ENCODE results near the gene OR52E5.

OR52E5 gene

GRCh38 chr11:5851002-5851401, 42.0 kb upstream of the OR52E5 start:
- no peak overlapping the region for H2AFZ ChIP-seq (ENCODE audit: low read length)
- H3K27me3 ChIP-seq (ENCODE audit: insufficient read depth, low read length, poor library complexity, severe bottlenecking): no peaks in the 10 kb centered on the region
- no peaks in the 10 kb centered on the region for H3K79me2 ChIP-seq (ENCODE audit: insufficient read depth, low read length)
- no peaks in the 10 kb centered on the region for H3K36me3 ChIP-seq (ENCODE audit: insufficient read depth, low read length)
- H4K20me1 ChIP-seq (ENCODE audit: insufficient read depth, low read length, poor library complexity, severe bottlenecking): no peaks in the 10 kb centered on the region
- TF ChIP-seq, protein P1, sequence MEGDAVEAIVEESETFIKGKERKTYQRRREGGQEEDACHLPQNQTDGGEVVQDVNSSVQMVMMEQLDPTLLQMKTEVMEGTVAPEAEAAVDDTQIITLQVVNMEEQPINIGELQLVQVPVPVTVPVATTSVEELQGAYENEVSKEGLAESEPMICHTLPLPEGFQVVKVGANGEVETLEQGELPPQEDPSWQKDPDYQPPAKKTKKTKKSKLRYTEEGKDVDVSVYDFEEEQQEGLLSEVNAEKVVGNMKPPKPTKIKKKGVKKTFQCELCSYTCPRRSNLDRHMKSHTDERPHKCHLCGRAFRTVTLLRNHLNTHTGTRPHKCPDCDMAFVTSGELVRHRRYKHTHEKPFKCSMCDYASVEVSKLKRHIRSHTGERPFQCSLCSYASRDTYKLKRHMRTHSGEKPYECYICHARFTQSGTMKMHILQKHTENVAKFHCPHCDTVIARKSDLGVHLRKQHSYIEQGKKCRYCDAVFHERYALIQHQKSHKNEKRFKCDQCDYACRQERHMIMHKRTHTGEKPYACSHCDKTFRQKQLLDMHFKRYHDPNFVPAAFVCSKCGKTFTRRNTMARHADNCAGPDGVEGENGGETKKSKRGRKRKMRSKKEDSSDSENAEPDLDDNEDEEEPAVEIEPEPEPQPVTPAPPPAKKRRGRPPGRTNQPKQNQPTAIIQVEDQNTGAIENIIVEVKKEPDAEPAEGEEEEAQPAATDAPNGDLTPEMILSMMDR (conservative IDR thresholded peaks at IDR 0.05; ENCODE audit: low read length): no peak
- TF ChIP-seq EZH2phosphoT487 (IDR thresholded peaks at IDR 0.05; ENCODE audit: borderline replicate concordance): no peak
- no peaks in the 10 kb centered on the region for H3F3A ChIP-seq (ENCODE audit: low read depth)
- H3K4me2 ChIP-seq (ENCODE audit: low read depth, low read length, poor library complexity, severe bottlenecking): no peak overlapping the region
- H3K4me3 ChIP-seq (ENCODE audit: low read length, poor library complexity, severe bottlenecking): no peak overlapping the region
- H3K4me1 ChIP-seq (ENCODE audit: insufficient read depth, low read length, poor library complexity, severe bottlenecking): peaks cover 4% of the 10 kb centered on the region
- 0 out of 2 replicates have a peak, but pooled peaks cover 3% of the 10 kb centered on the region for H3K9me3 ChIP-seq (ENCODE audit: insufficient read depth, low read depth, low read length)
- no peak overlapping the region for H3K9ac ChIP-seq (ENCODE audit: low read depth, low read length, poor library complexity, severe bottlenecking)
- H3K9me2 ChIP-seq (replicated peaks; ENCODE audit: low read depth, low read length): no peaks in the 10 kb centered on the region

DNA sequence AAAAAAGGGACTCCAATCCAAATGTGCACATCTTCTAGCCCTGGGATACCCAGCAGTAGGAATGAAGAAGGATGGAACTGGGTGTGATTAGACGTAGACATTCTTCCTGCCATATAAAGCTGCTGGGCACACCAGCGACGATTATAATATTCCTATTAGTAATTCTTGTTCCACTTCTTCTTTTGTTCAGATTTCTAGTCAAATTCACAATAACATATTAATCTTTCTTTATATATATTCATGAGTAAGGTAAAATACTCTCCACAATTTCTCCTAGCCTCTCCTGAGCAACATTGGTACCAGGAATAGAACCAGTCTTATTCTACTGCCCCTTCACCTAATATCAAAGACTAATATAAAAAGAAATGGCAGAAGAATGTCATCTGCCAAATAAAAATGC, 35.4 kb upstream of the OR52E5 start, which contains the start of gene OR52E8:
TSS of gene OR52E8 (minus strand) at position 101 of the 400 bp plus-strand sequence. CDS start at position 101, 0 bp downstream.
- Histone ChIP-seq H3K79me2 (ENCODE audit: insufficient read depth, low read length) (no peaks in the 10 kb centered on the region), H3K4me1 (ENCODE audit: insufficient read depth, low read length, poor library complexity, severe bottlenecking) (no peaks in the 10 kb centered on the region), H3K9me2 (replicated peaks; ENCODE audit: low read depth, low read length) (no peaks in the 10 kb centered on the region), H4K20me1 (ENCODE audit: insufficient read depth, low read length, poor library complexity, severe bottlenecking) (no peaks in the 10 kb centered on the region), H3K9ac (ENCODE audit: low read depth, low read length, poor library complexity, severe bottlenecking) (no peak within 1 kb of the TSS), H3K27me3 (ENCODE audit: insufficient read depth, low read length, poor library complexity, severe bottlenecking) (no peaks in the 10 kb centered on the region), H3F3A (ENCODE audit: low read depth) (no peaks in the 10 kb centered on the region), H3K9me3 (ENCODE audit: insufficient read depth, low read depth, low read length) (0 out of 2 replicates have a peak, but pooled peaks cover 3% of the 10 kb centered on the region), H3K4me3 (ENCODE audit: low read length, poor library complexity, severe bottlenecking) (no peak within 1 kb of the TSS), H3K36me3 (ENCODE audit: insufficient read depth, low read length) (no peaks in the 10 kb centered on the region), H3K4me2 (ENCODE audit: low read depth, low read length, poor library complexity, severe bottlenecking) (no peak within 1 kb of the TSS), H2AFZ (ENCODE audit: low read length) (no peak within 1 kb of the TSS)
- no peak for TF ChIP-seq EZH2phosphoT487 (IDR thresholded peaks at IDR 0.05; ENCODE audit: borderline replicate concordance)
- TF ChIP-seq, protein P1 (conservative IDR thresholded peaks at IDR 0.05; ENCODE audit: low read length): no peak

DNA sequence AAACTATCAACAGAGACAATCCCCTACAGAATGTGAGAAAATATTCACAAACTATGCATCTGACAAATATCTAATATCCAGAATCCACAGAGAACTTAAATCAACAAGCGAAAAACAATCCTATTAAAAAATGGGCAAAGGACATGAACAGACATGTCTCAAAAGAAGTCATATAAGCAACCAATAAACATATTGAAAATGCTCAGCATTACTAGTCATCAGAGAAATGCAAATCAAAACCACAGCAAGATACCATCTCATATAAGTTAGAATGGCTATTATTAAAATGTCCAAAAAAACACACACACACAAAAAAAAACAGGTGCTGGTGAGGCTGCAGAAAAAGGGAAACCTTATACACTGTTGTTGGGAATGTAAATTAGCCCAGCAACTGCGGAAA, 27.2 kb upstream of the OR52E5 start:
- no peak overlapping the region for H2AFZ ChIP-seq (ENCODE audit: low read length)
- H3K9me3 ChIP-seq (ENCODE audit: insufficient read depth, low read depth, low read length): no peaks in the 10 kb centered on the region
- no peaks in the 10 kb centered on the region for H3K4me1 ChIP-seq (ENCODE audit: insufficient read depth, low read length, poor library complexity, severe bottlenecking)
- H3K27me3 ChIP-seq (ENCODE audit: insufficient read depth, low read length, poor library complexity, severe bottlenecking): no peaks in the 10 kb centered on the region
- H4K20me1 ChIP-seq (ENCODE audit: insufficient read depth, low read length, poor library complexity, severe bottlenecking): no peaks in the 10 kb centered on the region
- H3F3A ChIP-seq (ENCODE audit: low read depth): no peaks in the 10 kb centered on the region
- H3K79me2 ChIP-seq (ENCODE audit: insufficient read depth, low read length): no peaks in the 10 kb centered on the region
- TF ChIP-seq, protein P1 (conservative IDR thresholded peaks at IDR 0.05; ENCODE audit: low read length): no peak
- TF ChIP-seq EZH2phosphoT487 (IDR thresholded peaks at IDR 0.05; ENCODE audit: borderline replicate concordance): no peak
- H3K36me3 ChIP-seq (ENCODE audit: insufficient read depth, low read length): no peaks in the 10 kb centered on the region
- H3K9me2 ChIP-seq (replicated peaks; ENCODE audit: low read depth, low read length): no peaks in the 10 kb centered on the region
- no peak overlapping the region for H3K9ac ChIP-seq (ENCODE audit: low read depth, low read length, poor library complexity, severe bottlenecking)
- no peak overlapping the region for H3K4me2 ChIP-seq (ENCODE audit: low read depth, low read length, poor library complexity, severe bottlenecking)
- no peak overlapping the region for H3K4me3 ChIP-seq (ENCODE audit: low read length, poor library complexity, severe bottlenecking)

All from Loucy (cell line).